Spleen (tissue), 7 donors: ENCODE data around the gene TBC1D22A.

Experiments used
- POLR2A ChIP-seq, 3 donors: fragments of 450-650 bp; IDR thresholded peaks; one replicate each; pipeline ENCODE4 v1.5.1; 2017; ENCODE audit warnings: antibody characterized with exemption in 3 of 3, mild to moderate bottlenecking in 1 of 3
- TF ChIP-seq, protein P1 (sequence below), 11 experiments: fragments of 200-600 bp in 7 of 11; fragments of 450-650 bp in 4 of 11; sonication (generic) in 4 of 11; IDR thresholded peaks in 8 of 11; conservative IDR thresholded peaks in 3 of 11; 1 replicate in 7 of 11; 2 replicates in 4 of 11; pipeline versions ENCODE4 v1.4.0 to v1.8.0; 2016 to 2021; ENCODE audit warnings: antibody characterized with exemption in 11 of 11, inconsistent platforms in 4 of 11, mild to moderate bottlenecking in 1 of 11
- donor health status: DM: no; HTN: no; CAD: no; lungs with moderate emphysema.
- donor health status: DM: no; HTN: no; CAD: no.
- donor health status: DM: no; HTN: no; CAD: no.

DNA sequence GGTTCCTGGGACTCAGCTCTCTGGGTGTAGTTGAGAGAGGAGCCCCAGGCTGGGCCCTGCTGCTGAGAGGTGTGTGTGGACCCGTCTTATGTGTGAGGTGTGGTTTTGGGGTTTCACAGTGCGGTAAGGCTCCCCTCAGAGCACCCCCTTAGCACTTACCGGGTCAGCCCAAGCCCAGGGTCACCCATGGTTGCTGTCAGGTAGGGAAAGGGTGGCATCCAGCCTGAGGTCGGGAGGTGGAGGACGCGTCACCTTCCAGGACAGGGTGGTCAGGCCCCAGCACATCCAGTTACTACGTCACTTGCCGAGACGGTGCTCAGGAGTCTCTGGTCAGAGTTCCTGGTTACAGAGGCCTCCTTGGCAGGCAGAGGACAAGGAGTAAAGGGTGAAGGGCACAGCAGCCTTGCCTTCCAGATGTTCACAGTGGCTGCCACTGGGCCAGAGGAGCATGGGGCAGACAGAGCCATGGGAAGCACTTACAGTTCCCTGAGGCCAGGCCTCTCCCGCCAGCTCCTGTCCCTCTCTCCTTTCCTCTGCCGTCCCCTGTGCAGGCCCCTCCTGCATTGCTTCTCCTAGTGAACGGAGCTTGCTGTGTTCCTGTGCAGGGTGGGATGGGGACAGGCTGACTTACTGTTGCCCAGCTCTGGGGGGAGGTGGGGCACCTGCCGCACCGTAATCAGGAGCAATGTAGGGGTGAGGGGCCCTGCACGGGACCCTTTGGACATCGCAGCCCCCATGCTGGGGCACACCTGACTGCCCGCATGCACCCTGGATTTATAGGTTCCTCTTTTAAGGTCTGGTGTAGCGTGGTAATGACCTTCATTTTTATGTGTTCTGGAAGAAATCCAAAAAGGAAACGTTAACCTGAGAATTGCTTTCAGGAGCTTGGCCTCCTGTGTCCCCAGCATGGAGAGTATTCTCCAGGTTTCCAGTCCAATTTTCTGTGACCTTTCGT, 285.9 kb downstream of the TBC1D22A start:
- TF ChIP-seq, protein P1, sequence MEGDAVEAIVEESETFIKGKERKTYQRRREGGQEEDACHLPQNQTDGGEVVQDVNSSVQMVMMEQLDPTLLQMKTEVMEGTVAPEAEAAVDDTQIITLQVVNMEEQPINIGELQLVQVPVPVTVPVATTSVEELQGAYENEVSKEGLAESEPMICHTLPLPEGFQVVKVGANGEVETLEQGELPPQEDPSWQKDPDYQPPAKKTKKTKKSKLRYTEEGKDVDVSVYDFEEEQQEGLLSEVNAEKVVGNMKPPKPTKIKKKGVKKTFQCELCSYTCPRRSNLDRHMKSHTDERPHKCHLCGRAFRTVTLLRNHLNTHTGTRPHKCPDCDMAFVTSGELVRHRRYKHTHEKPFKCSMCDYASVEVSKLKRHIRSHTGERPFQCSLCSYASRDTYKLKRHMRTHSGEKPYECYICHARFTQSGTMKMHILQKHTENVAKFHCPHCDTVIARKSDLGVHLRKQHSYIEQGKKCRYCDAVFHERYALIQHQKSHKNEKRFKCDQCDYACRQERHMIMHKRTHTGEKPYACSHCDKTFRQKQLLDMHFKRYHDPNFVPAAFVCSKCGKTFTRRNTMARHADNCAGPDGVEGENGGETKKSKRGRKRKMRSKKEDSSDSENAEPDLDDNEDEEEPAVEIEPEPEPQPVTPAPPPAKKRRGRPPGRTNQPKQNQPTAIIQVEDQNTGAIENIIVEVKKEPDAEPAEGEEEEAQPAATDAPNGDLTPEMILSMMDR (IDR thresholded peaks at IDR 0.05 in 8 of 11, conservative IDR thresholded peaks at IDR 0.05 in 3 of 11): no peak
- TF ChIP-seq POLR2A (IDR thresholded peaks at IDR 0.05): no peak
